ENCODE data around the gene LTBP1. TPM values are rescaled to one million over a fixed set of nuclear protein-coding genes. Genes with fewer than 3 reads are reported as not detected.
"Not testable (repeated sequence)": the region's sequence is repeated elsewhere in the genome, so short reads cannot be mapped to it uniquely, and the experiment has no call there.

The LTBP1 gene
- total and polyA plus RNA-seq, 2 donors (not counting 1 experiment from before 2014, with no cell fraction given), result 0.69 TPM; not detected in 1

DNA sequence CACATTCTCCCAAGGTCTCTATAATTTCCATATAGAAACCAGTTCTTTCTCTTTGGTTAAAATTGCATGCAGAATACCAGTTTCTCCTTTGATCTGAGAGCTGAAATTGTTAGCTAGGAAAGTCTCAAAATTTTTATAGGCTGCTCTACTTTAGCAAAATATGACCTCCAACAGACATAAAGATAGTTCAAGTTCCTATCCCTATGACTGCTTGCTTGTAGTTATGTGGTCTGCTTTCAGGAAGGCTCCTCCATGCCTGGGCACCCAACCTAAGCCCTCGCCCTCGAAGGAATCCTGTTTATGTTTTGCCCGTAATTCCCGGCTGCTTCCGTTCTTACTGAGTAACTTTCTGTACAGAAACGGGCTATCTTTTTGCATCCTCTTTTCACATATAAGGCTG is 28.0 kb upstream of the LTBP1 start:
- no peak for ATAC-seq (ENCODE audit: low read depth)
- no peaks in the 10 kb centered on the region for H3K9me3 ChIP-seq (ENCODE audit: control extremely low read depth in 1 of 3, control insufficient read depth in 2 of 3, insufficient read depth in 1 of 3, low read length in 2 of 3)
- H3K4me2 ChIP-seq (replicated peaks; ENCODE audit: low read depth, low read length, poor library complexity, severe bottlenecking), result no peak overlapping the region
- no peak overlapping the region for H3K4me3 ChIP-seq (ENCODE audit: control extremely low read depth in 1 of 5, extremely low read depth in 1 of 5, insufficient read depth in 1 of 5, low read depth in 2 of 5, low read length in 4 of 5)
- no peaks in the 10 kb centered on the region for H3K9me3 Mint-ChIP-seq (ENCODE audit: insufficient read depth)
- peaks cover 15% of the 10 kb centered on the region for H3K27me3 Mint-ChIP-seq
- H3K36me3 ChIP-seq (replicated peaks in 1 of 2; ENCODE audit: control extremely low read depth in 1 of 2, control insufficient read depth in 1 of 2, extremely low read depth in 1 of 2, insufficient read depth in 2 of 2, low read length in 1 of 2), result no peaks in the 10 kb centered on the region
- H3K27ac Mint-ChIP-seq, result no peak overlapping the region
- intact Hi-C loops (cut with micrococcal nuclease), result no loop called here
- H2AFZ ChIP-seq (ENCODE audit: insufficient read depth, low read depth, low read length, poor library complexity, severe bottlenecking), result no peak overlapping the region
- no peaks in the 10 kb centered on the region for H3K79me2 ChIP-seq (ENCODE audit: control insufficient read depth, insufficient read depth, low read length)
- H4K20me1 ChIP-seq (ENCODE audit: control insufficient read depth, insufficient read depth, low read length, poor library complexity, severe bottlenecking), result no peaks in the 10 kb centered on the region
- WGBS (ENCODE audit: insufficient coverage), result 96% methylated on average over 5 of the region's 6 CpGs
- H3K27me3 ChIP-seq (replicated peaks in 1 of 4; ENCODE audit: control extremely low read depth in 1 of 4, control insufficient read depth in 3 of 4, insufficient read depth in 4 of 4, low read length in 3 of 4), result no peaks in the 10 kb centered on the region
- ChIA-PET POLR2A (no interaction called here), CTCF (no interaction called here)
- TF ChIP-seq, protein P1, sequence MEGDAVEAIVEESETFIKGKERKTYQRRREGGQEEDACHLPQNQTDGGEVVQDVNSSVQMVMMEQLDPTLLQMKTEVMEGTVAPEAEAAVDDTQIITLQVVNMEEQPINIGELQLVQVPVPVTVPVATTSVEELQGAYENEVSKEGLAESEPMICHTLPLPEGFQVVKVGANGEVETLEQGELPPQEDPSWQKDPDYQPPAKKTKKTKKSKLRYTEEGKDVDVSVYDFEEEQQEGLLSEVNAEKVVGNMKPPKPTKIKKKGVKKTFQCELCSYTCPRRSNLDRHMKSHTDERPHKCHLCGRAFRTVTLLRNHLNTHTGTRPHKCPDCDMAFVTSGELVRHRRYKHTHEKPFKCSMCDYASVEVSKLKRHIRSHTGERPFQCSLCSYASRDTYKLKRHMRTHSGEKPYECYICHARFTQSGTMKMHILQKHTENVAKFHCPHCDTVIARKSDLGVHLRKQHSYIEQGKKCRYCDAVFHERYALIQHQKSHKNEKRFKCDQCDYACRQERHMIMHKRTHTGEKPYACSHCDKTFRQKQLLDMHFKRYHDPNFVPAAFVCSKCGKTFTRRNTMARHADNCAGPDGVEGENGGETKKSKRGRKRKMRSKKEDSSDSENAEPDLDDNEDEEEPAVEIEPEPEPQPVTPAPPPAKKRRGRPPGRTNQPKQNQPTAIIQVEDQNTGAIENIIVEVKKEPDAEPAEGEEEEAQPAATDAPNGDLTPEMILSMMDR (IDR thresholded peaks at IDR 0.05), result no peak
- TF ChIP-seq EZH2 (IDR thresholded peaks at IDR 0.05; ENCODE audit: borderline replicate concordance, insufficient read depth, low read depth, low read length, poor library complexity, severe bottlenecking), result no peak
- H3K9ac ChIP-seq (ENCODE audit: low read length), result no peak overlapping the region
- no peak overlapping the region for H3K27ac ChIP-seq (ENCODE audit: low read length in 2 of 2)
- no peak overlapping the region for H3K4me3 Mint-ChIP-seq
- H3K4me1 ChIP-seq (ENCODE audit: control insufficient read depth in 2 of 2, insufficient read depth in 2 of 2, low read length in 2 of 2), result no peaks in the 10 kb centered on the region
- no peak for DNase-seq
- H3K4me1 Mint-ChIP-seq, result no peaks in the 10 kb centered on the region

DNA sequence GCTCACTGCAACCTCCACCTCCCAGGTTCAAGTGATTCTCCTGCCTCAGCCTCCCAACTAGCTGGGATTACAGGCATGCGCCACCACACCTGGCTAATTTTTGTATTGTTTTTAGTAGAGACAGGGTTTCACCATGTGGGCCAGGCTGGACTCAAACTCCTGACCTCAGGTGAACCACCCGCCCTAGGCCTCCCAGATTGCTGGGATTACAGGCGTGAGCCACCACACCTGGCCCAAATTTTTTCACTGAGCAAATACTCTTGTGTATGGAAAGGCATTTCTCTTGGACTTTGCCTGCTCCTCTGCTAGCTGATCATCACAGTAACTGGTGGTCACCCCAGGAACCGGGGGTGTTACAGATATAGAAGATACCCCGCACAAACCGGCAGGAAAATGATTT is 26.9 kb upstream of the LTBP1 start:
- WGBS (ENCODE audit: insufficient coverage), result 93% methylated on average over 3 of the region's 6 CpGs
- H3K4me1 ChIP-seq (ENCODE audit: control insufficient read depth in 2 of 2, insufficient read depth in 2 of 2, low read length in 2 of 2); H3K79me2 ChIP-seq (ENCODE audit: control insufficient read depth, insufficient read depth, low read length); H3K9ac ChIP-seq (ENCODE audit: low read length); ATAC-seq (ENCODE audit: low read depth); DNase-seq; POLR2A ChIA-PET; H3K27me3 ChIP-seq (replicated peaks in 1 of 4; ENCODE audit: control extremely low read depth in 1 of 4, control insufficient read depth in 3 of 4, insufficient read depth in 4 of 4, low read length in 3 of 4); H3K36me3 ChIP-seq (replicated peaks in 1 of 2; ENCODE audit: control extremely low read depth in 1 of 2, control insufficient read depth in 1 of 2, extremely low read depth in 1 of 2, insufficient read depth in 2 of 2, low read length in 1 of 2); H2AFZ ChIP-seq (ENCODE audit: insufficient read depth, low read depth, low read length, poor library complexity, severe bottlenecking); H3K9me3 Mint-ChIP-seq (ENCODE audit: insufficient read depth); H4K20me1 ChIP-seq (ENCODE audit: control insufficient read depth, insufficient read depth, low read length, poor library complexity, severe bottlenecking); H3K27ac ChIP-seq (ENCODE audit: low read length in 2 of 2); H3K4me1 Mint-ChIP-seq; H3K4me2 ChIP-seq (replicated peaks; ENCODE audit: low read depth, low read length, poor library complexity, severe bottlenecking); intact Hi-C loops (cut with micrococcal nuclease); H3K27ac Mint-ChIP-seq; CTCF ChIA-PET; H3K4me3 Mint-ChIP-seq; H3K9me3 ChIP-seq (ENCODE audit: control extremely low read depth in 1 of 3, control insufficient read depth in 2 of 3, insufficient read depth in 1 of 3, low read length in 2 of 3); H3K4me3 ChIP-seq (ENCODE audit: control extremely low read depth in 1 of 5, extremely low read depth in 1 of 5, insufficient read depth in 1 of 5, low read depth in 2 of 5, low read length in 4 of 5): not testable (repeated sequence)
- H3K27me3 Mint-ChIP-seq, result peaks cover 19% of the 10 kb centered on the region

DNA sequence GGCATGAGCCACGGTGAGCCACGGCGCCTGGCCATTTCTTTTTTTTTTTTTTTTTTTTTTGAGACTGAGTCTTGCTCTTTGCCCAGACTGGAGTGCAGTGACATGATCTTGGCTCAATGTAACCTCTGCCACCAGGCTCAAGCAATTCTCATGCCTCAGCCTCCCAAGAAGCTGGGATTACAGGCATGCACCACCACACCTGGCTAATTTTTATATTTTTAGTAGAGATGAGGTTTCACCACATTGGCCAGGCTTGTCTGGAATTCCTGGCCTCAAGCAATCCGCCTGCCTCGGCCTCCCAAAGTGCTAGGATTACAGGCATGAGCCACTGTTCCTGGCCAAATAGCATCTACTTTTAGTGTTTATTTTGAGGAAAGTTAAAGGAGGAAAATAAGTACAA is 25.3 kb upstream of the LTBP1 start:
- 96% methylated on average over 4 of the region's 5 CpGs for WGBS (ENCODE audit: insufficient coverage)
- H3K4me1 Mint-ChIP-seq; intact Hi-C loops (cut with micrococcal nuclease); DNase-seq; H3K9me3 ChIP-seq (ENCODE audit: control extremely low read depth in 1 of 3, control insufficient read depth in 2 of 3, insufficient read depth in 1 of 3, low read length in 2 of 3); H3K27ac ChIP-seq (ENCODE audit: low read length in 2 of 2); H4K20me1 ChIP-seq (ENCODE audit: control insufficient read depth, insufficient read depth, low read length, poor library complexity, severe bottlenecking); H3K4me2 ChIP-seq (replicated peaks; ENCODE audit: low read depth, low read length, poor library complexity, severe bottlenecking); H3K4me3 Mint-ChIP-seq; POLR2A ChIA-PET; CTCF ChIA-PET; H3K27ac Mint-ChIP-seq; H3K27me3 ChIP-seq (replicated peaks in 1 of 4; ENCODE audit: control extremely low read depth in 1 of 4, control insufficient read depth in 3 of 4, insufficient read depth in 4 of 4, low read length in 3 of 4); H3K4me1 ChIP-seq (ENCODE audit: control insufficient read depth in 2 of 2, insufficient read depth in 2 of 2, low read length in 2 of 2); H3K9ac ChIP-seq (ENCODE audit: low read length); H3K9me3 Mint-ChIP-seq (ENCODE audit: insufficient read depth); ATAC-seq (ENCODE audit: low read depth); H3K36me3 ChIP-seq (replicated peaks in 1 of 2; ENCODE audit: control extremely low read depth in 1 of 2, control insufficient read depth in 1 of 2, extremely low read depth in 1 of 2, insufficient read depth in 2 of 2, low read length in 1 of 2); H2AFZ ChIP-seq (ENCODE audit: insufficient read depth, low read depth, low read length, poor library complexity, severe bottlenecking); H3K79me2 ChIP-seq (ENCODE audit: control insufficient read depth, insufficient read depth, low read length); H3K4me3 ChIP-seq (ENCODE audit: control extremely low read depth in 1 of 5, extremely low read depth in 1 of 5, insufficient read depth in 1 of 5, low read depth in 2 of 5, low read length in 4 of 5): not testable (repeated sequence)
- peaks cover 20% of the 10 kb centered on the region for H3K27me3 Mint-ChIP-seq
